Activated T-helper 1 cell treated with anti-CD3 and anti-CD28 coated beads, Interleukin-12 subunit alpha, Interleukin-12 subunit beta, Interleukin-2, Interleukin-4 antibody, amounts not matched to agents 30 ng/mL and 10 ng/mL and 1 ng/mL, durations not matched to agents 14 hours and 24 hours and 36 hours (primary cell): ENCODE data around the gene TENM4. TPM values are rescaled to one million over a fixed set of nuclear protein-coding genes. Genes with fewer than 3 reads are reported as not detected.

Experiments
- DNase-seq: peaks from one replicate; pipeline ENCODE4 v3.0.0; 2021; ENCODE audit warnings: low spot score
- H3K27ac Mint-ChIP-seq: one replicate; pipeline ENCODE4 v1.8.0; 2021; ENCODE audit warnings: mild to moderate bottlenecking, mixed read lengths
- H3K27me3 Mint-ChIP-seq: one replicate; pipeline ENCODE4 v1.8.0; 2022; ENCODE audit warnings: mild to moderate bottlenecking, moderate library complexity, mixed read lengths; ENCODE audit not compliant: insufficient read depth
- H3K36me3 Mint-ChIP-seq: one replicate; pipeline ENCODE4 v1.8.0; 2021; ENCODE audit warnings: low read depth, mixed read lengths
- H3K4me1 Mint-ChIP-seq: one replicate; pipeline ENCODE4 v1.8.0; 2021; ENCODE audit warnings: low read depth, mixed read lengths
- H3K4me3 Mint-ChIP-seq: one replicate; pipeline ENCODE4 v1.8.0; 2021; ENCODE audit warnings: mild to moderate bottlenecking, moderate library complexity, mixed read lengths
- H3K9me3 Mint-ChIP-seq: one replicate; pipeline ENCODE4 v1.8.0; 2021; ENCODE audit warnings: mixed read lengths
- intact Hi-C: fragments of 100-400 bp; cut with micrococcal nuclease; formaldehyde crosslinking; loops from one replicate; pipeline ENCODE4 v1.15.1; 2024
- total RNA-seq: library from RNA; stranded (reverse); gene quantifications from 2 replicates; pipeline ENCODE4 v1.2.3, GENCODE V29; 2022

Gene TENM4
- total RNA-seq, 1 donor from 2014 or later, result 0.03 TPM

GRCh38 chr11:79388201-79388600 is 52.6 kb downstream of the TENM4 start:
- Mint-ChIP-seq H3K27me3 (peaks cover under 1% of the 10 kb centered on the region), H3K9me3 (no peaks in the 10 kb centered on the region), H3K4me3 (no peak overlapping the region), H3K36me3 (no peaks in the 10 kb centered on the region), H3K4me1 (no peaks in the 10 kb centered on the region), H3K27ac (no peak overlapping the region)
- intact Hi-C loops, result no loop called here
- no peak for DNase-seq

DNA sequence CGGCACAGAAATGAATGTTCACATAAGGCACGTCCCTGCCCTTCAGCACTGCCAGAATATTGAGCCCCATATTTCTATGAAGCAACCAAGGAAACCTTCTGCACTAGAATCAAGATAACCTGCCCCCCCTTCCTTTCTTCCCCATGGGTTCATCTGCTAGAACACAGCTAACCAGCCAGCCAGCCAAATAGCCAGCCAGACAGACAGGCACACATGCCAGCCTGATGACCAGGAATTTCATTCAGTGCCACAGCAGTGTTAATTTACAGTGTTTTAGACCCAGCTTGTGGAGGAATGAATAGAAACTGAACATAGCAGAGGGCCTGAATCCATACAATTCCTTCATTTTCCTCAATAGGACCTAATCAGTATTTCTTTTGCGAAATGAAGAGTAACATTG is 57.0 kb downstream of the TENM4 start:
- H3K36me3 Mint-ChIP-seq, result no peaks in the 10 kb centered on the region
- no peak for DNase-seq
- no peak overlapping the region for H3K4me3 Mint-ChIP-seq
- H3K27ac Mint-ChIP-seq, result no peak overlapping the region
- no peaks in the 10 kb centered on the region for H3K4me1 Mint-ChIP-seq
- intact Hi-C loops, result no loop called here
- peaks cover 1% of the 10 kb centered on the region for H3K27me3 Mint-ChIP-seq
- H3K9me3 Mint-ChIP-seq, result no peaks in the 10 kb centered on the region

DNA sequence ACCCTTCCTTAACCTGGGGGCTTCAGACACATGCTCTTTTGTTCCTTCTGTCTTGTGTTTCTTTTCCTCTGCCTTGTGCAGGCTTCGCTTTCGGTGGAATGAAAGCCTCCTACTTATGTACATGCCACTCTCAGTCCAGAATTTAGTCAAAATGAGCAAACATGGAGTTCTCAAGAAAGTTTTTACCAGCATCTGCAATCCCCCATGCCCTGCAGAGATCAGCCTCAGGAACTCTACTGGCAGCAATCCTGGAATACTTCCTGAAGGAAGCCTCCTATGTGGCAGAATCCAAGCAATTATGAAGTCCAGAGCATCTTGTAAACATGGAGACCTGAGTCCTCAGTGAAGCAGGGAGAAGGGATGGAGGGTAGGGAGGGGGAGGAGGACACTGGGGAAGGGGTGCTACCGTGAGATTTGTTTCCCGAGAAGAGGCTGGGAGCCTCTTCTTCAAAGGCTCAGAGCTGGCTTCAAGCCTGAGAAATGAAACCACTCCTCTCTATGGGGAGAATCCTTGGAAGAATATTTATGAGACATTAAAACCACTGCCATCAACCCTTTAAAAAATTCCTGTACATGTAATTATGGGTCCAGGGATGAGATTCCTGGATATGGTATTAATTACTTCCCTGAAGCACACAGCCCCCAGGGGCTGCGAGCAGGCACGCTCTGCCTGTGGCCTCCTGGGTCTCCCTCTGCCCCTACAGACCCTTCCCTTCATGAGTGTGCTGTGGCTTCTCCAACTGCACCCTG is 58.4 kb downstream of the TENM4 start:
- H3K27ac Mint-ChIP-seq, result no peak overlapping the region
- DNase-seq, result no peak
- intact Hi-C loops, result no loop called here
- H3K4me3 Mint-ChIP-seq, result no peak overlapping the region
- no peaks in the 10 kb centered on the region for H3K9me3 Mint-ChIP-seq
- H3K36me3 Mint-ChIP-seq, result no peaks in the 10 kb centered on the region
- no peaks in the 10 kb centered on the region for H3K4me1 Mint-ChIP-seq
- peaks cover 1% of the 10 kb centered on the region for H3K27me3 Mint-ChIP-seq

DNA sequence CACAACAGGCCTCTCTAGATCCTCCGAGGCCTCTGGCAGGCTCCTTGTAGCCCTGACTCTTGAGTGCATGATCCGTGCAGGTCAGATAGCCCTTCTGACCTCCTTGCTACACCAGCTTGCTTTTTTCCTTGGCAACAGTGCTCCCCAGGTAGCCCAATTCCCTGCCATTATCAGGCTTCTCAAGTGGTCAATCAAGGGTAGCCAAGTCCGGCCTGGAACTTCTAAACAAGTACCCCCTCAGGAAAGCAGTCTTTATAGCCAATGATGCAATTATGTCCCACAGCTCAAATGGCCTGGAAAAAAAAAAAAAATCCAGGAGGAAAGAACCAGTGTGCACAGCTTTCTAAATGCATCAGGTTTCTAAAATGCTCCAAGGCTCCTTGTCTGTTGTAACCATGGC is 59.8 kb downstream of the TENM4 start:
- Mint-ChIP-seq H3K4me3 (no peak overlapping the region), H3K36me3 (no peaks in the 10 kb centered on the region), H3K27me3 (peaks cover 1% of the 10 kb centered on the region), H3K27ac (no peak overlapping the region), H3K9me3 (no peaks in the 10 kb centered on the region), H3K4me1 (no peaks in the 10 kb centered on the region)
- no peak for DNase-seq
- intact Hi-C loops, result no loop called here

GRCh38 chr11:79377406-79377805 is 63.4 kb downstream of the TENM4 start:
- H3K36me3 Mint-ChIP-seq, result no peaks in the 10 kb centered on the region
- H3K27ac Mint-ChIP-seq, result no peak overlapping the region
- no peaks in the 10 kb centered on the region for H3K4me1 Mint-ChIP-seq
- intact Hi-C loops, result no loop called here
- H3K9me3 Mint-ChIP-seq, result no peaks in the 10 kb centered on the region
- no peaks in the 10 kb centered on the region for H3K27me3 Mint-ChIP-seq
- no peak for DNase-seq
- H3K4me3 Mint-ChIP-seq, result no peak overlapping the region

GRCh38 chr11:79375818-79376550 is 64.8 kb downstream of the TENM4 start:
- no peak for DNase-seq
- no peaks in the 10 kb centered on the region for H3K36me3 Mint-ChIP-seq
- intact Hi-C loops, result no loop called here

GRCh38 chr11:79374727-79375126 is 66.1 kb downstream of the TENM4 start:
- H3K9me3 Mint-ChIP-seq, result no peaks in the 10 kb centered on the region
- H3K27me3 Mint-ChIP-seq, result no peaks in the 10 kb centered on the region
- no peak for DNase-seq
- intact Hi-C loops, result no loop called here
- H3K4me1 Mint-ChIP-seq, result no peaks in the 10 kb centered on the region
- no peaks in the 10 kb centered on the region for H3K36me3 Mint-ChIP-seq
- no peak overlapping the region for H3K27ac Mint-ChIP-seq
- H3K4me3 Mint-ChIP-seq, result no peak overlapping the region

More at GRCh38 chr11:79375818-79376550, 64.8 kb downstream of the TENM4 start:
- Mint-ChIP-seq H3K9me3 (no peaks in the 10 kb centered on the region), H3K4me1 (no peaks in the 10 kb centered on the region), H3K27me3 (no peaks in the 10 kb centered on the region), H3K4me3 (no peak overlapping the region), H3K27ac (no peak overlapping the region)

DNA sequence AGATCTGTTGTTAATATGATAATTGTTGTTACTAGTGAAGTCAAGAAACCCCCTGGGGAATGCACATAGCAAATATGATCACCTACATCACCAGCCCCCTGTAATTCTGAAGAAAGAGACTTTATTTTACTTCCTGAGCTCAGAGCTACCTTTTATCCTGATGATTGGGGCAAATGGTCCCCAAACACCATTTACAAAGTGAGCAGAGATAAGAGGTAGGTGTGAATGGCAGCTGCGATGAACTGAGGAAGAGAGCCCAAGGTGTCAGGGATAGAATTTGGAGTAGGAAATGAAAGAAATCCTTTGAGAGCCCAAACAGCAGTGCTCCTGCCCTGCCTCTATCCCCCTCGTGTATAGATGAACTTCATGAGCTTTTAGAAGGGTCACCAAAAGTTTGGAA is 69.1 kb downstream of the TENM4 start:
- no peaks in the 10 kb centered on the region for H3K4me1 Mint-ChIP-seq
- DNase-seq, result no peak
- H3K36me3 Mint-ChIP-seq, result no peaks in the 10 kb centered on the region
- H3K4me3 Mint-ChIP-seq, result no peak overlapping the region
- H3K27ac Mint-ChIP-seq, result no peak overlapping the region
- H3K27me3 Mint-ChIP-seq, result no peaks in the 10 kb centered on the region
- no peaks in the 10 kb centered on the region for H3K9me3 Mint-ChIP-seq
- intact Hi-C loops, result no loop called here

GRCh38 chr11:79371152-79371551 is 69.7 kb downstream of the TENM4 start:
- no peak for DNase-seq
- Mint-ChIP-seq H3K9me3 (no peaks in the 10 kb centered on the region), H3K36me3 (no peaks in the 10 kb centered on the region), H3K27ac (no peak overlapping the region), H3K27me3 (no peaks in the 10 kb centered on the region), H3K4me1 (no peaks in the 10 kb centered on the region), H3K4me3 (no peak overlapping the region)
- intact Hi-C loops, result no loop called here

GRCh38 chr11:79369055-79369454 is 71.8 kb downstream of the TENM4 start:
- no peaks in the 10 kb centered on the region for H3K4me1 Mint-ChIP-seq
- DNase-seq, result no peak
- peaks cover 2% of the 10 kb centered on the region for H3K27me3 Mint-ChIP-seq
- H3K36me3 Mint-ChIP-seq, result no peaks in the 10 kb centered on the region
- H3K9me3 Mint-ChIP-seq, result no peaks in the 10 kb centered on the region
- no peak overlapping the region for H3K4me3 Mint-ChIP-seq
- no peak overlapping the region for H3K27ac Mint-ChIP-seq
- intact Hi-C loops, result no loop called here

GRCh38 chr11:79367844-79368243 is 73.0 kb downstream of the TENM4 start:
- intact Hi-C loops, result no loop called here
- Mint-ChIP-seq H3K36me3 (no peaks in the 10 kb centered on the region), H3K9me3 (no peaks in the 10 kb centered on the region), H3K4me1 (no peaks in the 10 kb centered on the region), H3K27me3 (peaks cover 2% of the 10 kb centered on the region), H3K27ac (no peak overlapping the region), H3K4me3 (no peak overlapping the region)
- no peak for DNase-seq

DNA sequence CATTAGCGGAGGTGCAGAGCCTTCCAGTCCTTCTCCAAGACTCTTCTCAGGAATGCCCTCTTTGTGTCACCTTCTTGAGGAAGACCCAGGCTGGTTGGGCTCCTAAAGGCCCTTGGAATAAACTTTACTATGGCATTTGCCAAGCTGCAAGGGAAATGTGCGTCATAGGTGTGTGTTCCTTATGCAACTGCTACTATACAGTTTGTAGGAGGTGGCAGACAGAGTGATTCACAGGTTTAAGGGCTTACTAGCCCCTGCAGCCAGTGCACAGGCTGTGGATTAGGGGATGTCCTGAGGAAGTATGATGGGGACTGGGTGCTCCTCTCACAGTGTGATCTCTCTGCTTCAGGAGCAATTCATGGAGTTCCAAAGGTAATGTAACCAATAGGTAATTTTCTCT is 74.6 kb downstream of the TENM4 start:
- Mint-ChIP-seq H3K9me3 (no peaks in the 10 kb centered on the region), H3K36me3 (no peaks in the 10 kb centered on the region), H3K27ac (no peak overlapping the region), H3K4me1 (no peaks in the 10 kb centered on the region), H3K4me3 (no peak overlapping the region), H3K27me3 (peaks cover 2% of the 10 kb centered on the region)
- DNase-seq, result no peak
- intact Hi-C loops, result no loop called here

DNA sequence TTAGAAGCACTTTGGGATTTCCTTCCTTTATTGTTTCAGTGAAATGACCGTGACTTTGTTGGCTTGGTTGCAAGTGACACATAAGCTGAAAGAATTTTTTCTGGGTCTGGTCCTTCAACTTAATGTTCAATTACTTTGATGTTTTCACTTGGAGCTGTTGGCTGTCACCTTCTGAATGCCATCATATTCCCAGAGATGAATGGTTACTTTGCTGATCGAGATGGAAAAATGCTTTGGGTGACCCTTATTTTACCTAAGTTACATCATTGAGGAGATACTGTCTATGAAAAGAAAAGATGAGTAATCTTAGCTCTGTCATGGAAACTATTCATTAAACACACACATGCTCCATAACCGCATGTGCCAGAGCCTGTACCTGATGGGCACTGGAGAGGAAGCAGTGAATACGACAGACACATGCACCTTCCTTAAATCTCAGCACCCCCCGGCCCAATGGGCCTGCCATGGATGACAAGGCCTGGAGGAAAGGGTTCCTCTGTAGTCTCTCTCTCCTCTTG is 76.9 kb downstream of the TENM4 start:
- no peak overlapping the region for H3K4me3 Mint-ChIP-seq
- no peaks in the 10 kb centered on the region for H3K36me3 Mint-ChIP-seq
- peaks cover 7% of the 10 kb centered on the region for H3K27me3 Mint-ChIP-seq
- no peaks in the 10 kb centered on the region for H3K9me3 Mint-ChIP-seq
- intact Hi-C loops, result no loop called here
- H3K27ac Mint-ChIP-seq, result no peak overlapping the region
- no peaks in the 10 kb centered on the region for H3K4me1 Mint-ChIP-seq
- DNase-seq, result no peak
